ENCODE data around the gene SCAI.

- no peak for TF ChIP-seq CTCF (IDR thresholded peaks at IDR 0.05)
- TF ChIP-seq POLR2A (IDR thresholded peaks at IDR 0.05) = no peak
Measured at GRCh38 chr9:125177888-125178287, 34.6 kb upstream of the SCAI start.

All from thyroid gland (tissue), 4 donors.